OCI-LY7 (cell line): ENCODE data around the gene ABHD15. TPM values are rescaled to one million over a fixed set of nuclear protein-coding genes. Genes with fewer than 3 reads are reported as not detected.

Experiments used
- BruUV-seq: library from RNA; stranded (reverse); fragments of 400-500 nt; replicated peaks from 2 replicates; lab custom pipeline; 2021; lab: Mats Ljungman, UMichigan
- CTCF ChIA-PET: fragments of 300-600 bp; sonication (Branson Sonifier 250); formaldehyde crosslinking; loops from one replicate; lab custom pipeline; 2022; ENCODE audit warnings: antibody characterized with exemption; ENCODE audit not compliant: unreplicated experiment; lab: Charles Lee
- POLR2A ChIA-PET: fragments of 300-600 bp; sonication (Branson Sonifier 250); formaldehyde crosslinking; loops from one replicate; lab custom pipeline; 2022; ENCODE audit warnings: antibody characterized with exemption; lab: Charles Lee
- DNase-seq: peaks from one replicate; pipeline ENCODE4 v3.0.0-alpha.2; 2015; ENCODE audit warnings: low spot score
- H2AFZ ChIP-seq: fragments of 200-600 bp; sonication (generic), shearing (Covaris generic); 2 replicates; pipeline ENCODE4 v1.6.1; 2014; ENCODE audit warnings: mild to moderate bottlenecking, antibody characterized with exemption, low read length, moderate library complexity
- H3K27ac ChIP-seq: fragments of 200-600 bp; sonication (generic); 2 replicates; pipeline ENCODE4 v1.5.1; 2014; ENCODE audit warnings: mixed run types, low read depth, mild to moderate bottlenecking, moderate library complexity, low read length, inconsistent platforms; ENCODE audit not compliant: poor library complexity, severe bottlenecking
- H3K36me3 ChIP-seq: fragments of 200-600 bp; sonication (generic); 2 replicates; pipeline ENCODE4 v1.6.1; 2014; ENCODE audit warnings: mild to moderate bottlenecking, antibody characterized with exemption, low read length, moderate library complexity, mixed read lengths; ENCODE audit not compliant: insufficient read depth
- H3K4me1 ChIP-seq: fragments of 200-600 bp; sonication (generic); 2 replicates; pipeline ENCODE4 v1.5.1; 2014; ENCODE audit warnings: mild to moderate bottlenecking, low read length; ENCODE audit not compliant: insufficient read depth, poor library complexity, severe bottlenecking
- H3K4me2 ChIP-seq: fragments of 200-600 bp; sonication (generic); 2 replicates; pipeline ENCODE4 v1.6.1; 2014; ENCODE audit warnings: mild to moderate bottlenecking, low read length
- H3K4me3 ChIP-seq: fragments of 200-600 bp; sonication (generic); 2 replicates; pipeline ENCODE4 v1.5.1; 2014; ENCODE audit warnings: mild to moderate bottlenecking, low read depth, low read length; ENCODE audit not compliant: poor library complexity, severe bottlenecking
- H3K79me2 ChIP-seq: fragments of 200-600 bp; sonication (generic); 2 replicates; pipeline ENCODE4 v1.6.1; 2016; ENCODE audit warnings: low read depth, mild to moderate bottlenecking, low read length, moderate library complexity, mixed read lengths; ENCODE audit not compliant: insufficient read depth
- H3K9me2 ChIP-seq: fragments of 200-600 bp; sonication (generic); 2 replicates; pipeline ENCODE4 v1.6.1; 2016; ENCODE audit warnings: mild to moderate bottlenecking, low read length, mixed read lengths; ENCODE audit not compliant: insufficient read depth
- H3K9me3 ChIP-seq: fragments of 200-600 bp; sonication (generic); 2 replicates; pipeline ENCODE4 v1.6.1; 2014; ENCODE audit warnings: mild to moderate bottlenecking, mixed run types, low read length, mixed read lengths
- H4K20me1 ChIP-seq: fragments of 200-600 bp; sonication (generic); 2 replicates; pipeline ENCODE4 v1.6.1; 2014; ENCODE audit warnings: mild to moderate bottlenecking, antibody characterized with exemption, low read length, moderate library complexity, mixed read lengths; ENCODE audit not compliant: insufficient read depth
- CTCF ChIP-seq: fragments of 200-600 bp; sonication (generic); conservative IDR thresholded peaks from 2 replicates; pipeline ENCODE4 v1.5.1; 2014; ENCODE audit warnings: mild to moderate bottlenecking, antibody characterized with exemption, low read length, moderate library complexity, mixed read lengths
- EZH2phosphoT487 ChIP-seq: fragments of 200-600 bp; sonication (generic); IDR thresholded peaks from 2 replicates; pipeline ENCODE4 v1.6.1; 2018; ENCODE audit warnings: low read depth, borderline replicate concordance, mild to moderate bottlenecking, mixed run types, antibody characterized with exemption, low read length, moderate library complexity, mixed read lengths
- intact Hi-C: fragments of 100-400 bp; cut with micrococcal nuclease; formaldehyde crosslinking; loops from one replicate; pipeline ENCODE4 v1.10.0; 2022; ENCODE audit not compliant: unreplicated experiment
- total RNA-seq, 2 experiments: library from RNA; depleted of rRNA in 1 of 2; stranded (reverse); fragments of >200 nt in 1 of 2; shearing (Covaris generic) in 1 of 2; gene quantifications; 2 replicates each; pipeline ENCODE4 v1.2.3, GENCODE V29; 2014 to 2022

Gene ABHD15
- total RNA-seq, 2 experiments from 2014 or later: 8.5 to 15.3 TPM

- POLR2A ChIA-PET: interaction anchor here (0.6 to 2.1 kb wide), 3 partner anchors 8 to 122 kb away, joined by 3 to 5 read pairs (median 4); partner anchors contain the start of gene ANKRD13B
- Histone ChIP-seq H3K4me2 (no peak overlapping the region), H4K20me1 (no peaks in the 10 kb centered on the region), H3K9me3 (no peaks in the 10 kb centered on the region), H3K4me1 (peaks cover 28% of the 10 kb centered on the region), H3K36me3 (peaks cover 69% of the 10 kb centered on the region), H2AFZ (no peak overlapping the region), H3K27ac (no peak overlapping the region), H3K9me2 (no peaks in the 10 kb centered on the region), H3K4me3 (no peak overlapping the region), H3K79me2 (peaks cover 12% of the 10 kb centered on the region; the same call in 1 of the 2 replicates)
- TF ChIP-seq EZH2phosphoT487 (no peak), CTCF (peak; percentile 88)
- CTCF ChIA-PET: interaction anchor here (0.6 to 1.6 kb wide), 3 partner anchors 12 to 431 kb away, joined by 3 to 4 read pairs (median 3); no protein-coding TSS in a partner anchor
- intact Hi-C loops: loop anchor here (1.0 to 5.0 kb wide), 2 partner anchors 11 to 37 kb away; no protein-coding TSS in a partner anchor
- BruUV-seq: no TSS peak
- peak; percentile 89 for DNase-seq
Observed at GRCh38 chr17:29579866-29580771, 13.3 kb upstream of the ABHD15 start.

GRCh38 chr17:29578626-29579485, 12.0 kb upstream of the ABHD15 start:
- intact Hi-C loops: no loop called here
- no peak for DNase-seq

More at GRCh38 chr17:29578626-29579485, 12.0 kb upstream of the ABHD15 start:
- no TSS peak for BruUV-seq
- H3K9me2 ChIP-seq: no peaks in the 10 kb centered on the region
- no peaks in the 10 kb centered on the region for H4K20me1 ChIP-seq
- H3K79me2 ChIP-seq: peaks cover under 1% of the 10 kb centered on the region; the same call in 1 of the 2 replicates
- no peak overlapping the region for H2AFZ ChIP-seq
- H3K4me3 ChIP-seq: no peak overlapping the region
- peaks cover 19% of the 10 kb centered on the region for H3K4me1 ChIP-seq
- ChIA-PET CTCF (interaction anchor here (0.6 kb wide), 2 partner anchors 10 to 430 kb away, joined by 3 read pairs; no protein-coding TSS in a partner anchor), POLR2A (interaction anchor here (0.5 to 2.1 kb wide), 2 partner anchors 9 to 55 kb away, joined by 3 to 4 read pairs; no protein-coding TSS in a partner anchor)
- H3K4me2 ChIP-seq: no peak overlapping the region
- no peaks in the 10 kb centered on the region for H3K9me3 ChIP-seq
- no peak overlapping the region for H3K27ac ChIP-seq
- H3K36me3 ChIP-seq: peaks cover 82% of the 10 kb centered on the region
- TF ChIP-seq CTCF (no peak), EZH2phosphoT487 (no peak)
